GM23338 (cell line): ENCODE data around the gene MAP1LC3B2.

Experiments
- CREB1 ChIP-seq: fragments of 250-450 bp; sonication (Bioruptor Pico); IDR thresholded peaks from 2 replicates; pipeline ENCODE4 v1.5.0; 2020; ENCODE audit warnings: low read depth, mild to moderate bottlenecking, moderate library complexity
- EZH2 ChIP-seq: fragments of 200-600 bp; sonication (generic); IDR thresholded peaks from one replicate; pipeline ENCODE4 v1.8.0; 2017; ENCODE audit warnings: antibody characterized with exemption, mild to moderate bottlenecking, low read depth; ENCODE audit not compliant: unreplicated experiment
- EZH2phosphoT487 ChIP-seq: fragments of 200-600 bp; sonication (generic); IDR thresholded peaks from one replicate; pipeline ENCODE4 v1.8.1; 2018; ENCODE audit warnings: antibody characterized with exemption; ENCODE audit not compliant: unreplicated experiment
- POLR2AphosphoS5 ChIP-seq: IDR thresholded peaks from 2 replicates; pipeline ENCODE4 v1.6.1; 2016; ENCODE audit warnings: antibody characterized with exemption, low read depth
- TF ChIP-seq, protein P1 (sequence below), 2 experiments: fragments of 200-600 bp in 1 of 2; sonication (generic) in 1 of 2; conservative IDR thresholded peaks; 2 replicates each; pipeline versions ENCODE4 v1.5.1 to v1.6.1; 2016 to 2017; ENCODE audit warnings: antibody characterized with exemption in 2 of 2, low read depth in 2 of 2, mild to moderate bottlenecking in 2 of 2, moderate library complexity in 1 of 2
- TF ChIP-seq, protein P2 (sequence below): IDR thresholded peaks from one replicate; pipeline ENCODE4 v1.6.1; 2018; ENCODE audit warnings: antibody characterized with exemption; ENCODE audit not compliant: unreplicated experiment

DNA sequence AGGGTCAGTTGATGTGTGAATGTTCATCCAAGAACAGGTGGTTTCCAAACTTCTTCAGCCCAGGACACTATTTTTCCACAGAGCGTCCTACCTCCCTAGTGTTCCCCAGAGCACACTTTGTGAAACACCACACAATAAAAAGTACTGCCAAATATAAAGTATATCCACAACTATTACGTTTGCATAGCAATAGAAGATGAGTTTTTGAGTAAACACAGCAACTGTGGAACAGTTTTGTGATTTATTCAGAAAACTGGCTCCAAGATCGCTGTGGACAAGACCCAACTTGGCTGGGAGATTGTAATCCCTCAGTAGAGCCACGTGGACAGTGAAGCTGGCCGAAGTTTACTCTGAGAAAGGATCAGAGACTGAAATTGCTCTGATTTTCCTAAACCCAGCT lies 14.5 kb upstream of the MAP1LC3B2 start:
- TF ChIP-seq, protein P1, sequence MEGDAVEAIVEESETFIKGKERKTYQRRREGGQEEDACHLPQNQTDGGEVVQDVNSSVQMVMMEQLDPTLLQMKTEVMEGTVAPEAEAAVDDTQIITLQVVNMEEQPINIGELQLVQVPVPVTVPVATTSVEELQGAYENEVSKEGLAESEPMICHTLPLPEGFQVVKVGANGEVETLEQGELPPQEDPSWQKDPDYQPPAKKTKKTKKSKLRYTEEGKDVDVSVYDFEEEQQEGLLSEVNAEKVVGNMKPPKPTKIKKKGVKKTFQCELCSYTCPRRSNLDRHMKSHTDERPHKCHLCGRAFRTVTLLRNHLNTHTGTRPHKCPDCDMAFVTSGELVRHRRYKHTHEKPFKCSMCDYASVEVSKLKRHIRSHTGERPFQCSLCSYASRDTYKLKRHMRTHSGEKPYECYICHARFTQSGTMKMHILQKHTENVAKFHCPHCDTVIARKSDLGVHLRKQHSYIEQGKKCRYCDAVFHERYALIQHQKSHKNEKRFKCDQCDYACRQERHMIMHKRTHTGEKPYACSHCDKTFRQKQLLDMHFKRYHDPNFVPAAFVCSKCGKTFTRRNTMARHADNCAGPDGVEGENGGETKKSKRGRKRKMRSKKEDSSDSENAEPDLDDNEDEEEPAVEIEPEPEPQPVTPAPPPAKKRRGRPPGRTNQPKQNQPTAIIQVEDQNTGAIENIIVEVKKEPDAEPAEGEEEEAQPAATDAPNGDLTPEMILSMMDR (conservative IDR thresholded peaks at IDR 0.05; ENCODE audit: low read depth in 2 of 2) = no peak
- TF ChIP-seq CREB1 (no peak), EZH2phosphoT487 (no peak), EZH2 (no peak), POLR2AphosphoS5 (no peak)
- TF ChIP-seq, protein P2, sequence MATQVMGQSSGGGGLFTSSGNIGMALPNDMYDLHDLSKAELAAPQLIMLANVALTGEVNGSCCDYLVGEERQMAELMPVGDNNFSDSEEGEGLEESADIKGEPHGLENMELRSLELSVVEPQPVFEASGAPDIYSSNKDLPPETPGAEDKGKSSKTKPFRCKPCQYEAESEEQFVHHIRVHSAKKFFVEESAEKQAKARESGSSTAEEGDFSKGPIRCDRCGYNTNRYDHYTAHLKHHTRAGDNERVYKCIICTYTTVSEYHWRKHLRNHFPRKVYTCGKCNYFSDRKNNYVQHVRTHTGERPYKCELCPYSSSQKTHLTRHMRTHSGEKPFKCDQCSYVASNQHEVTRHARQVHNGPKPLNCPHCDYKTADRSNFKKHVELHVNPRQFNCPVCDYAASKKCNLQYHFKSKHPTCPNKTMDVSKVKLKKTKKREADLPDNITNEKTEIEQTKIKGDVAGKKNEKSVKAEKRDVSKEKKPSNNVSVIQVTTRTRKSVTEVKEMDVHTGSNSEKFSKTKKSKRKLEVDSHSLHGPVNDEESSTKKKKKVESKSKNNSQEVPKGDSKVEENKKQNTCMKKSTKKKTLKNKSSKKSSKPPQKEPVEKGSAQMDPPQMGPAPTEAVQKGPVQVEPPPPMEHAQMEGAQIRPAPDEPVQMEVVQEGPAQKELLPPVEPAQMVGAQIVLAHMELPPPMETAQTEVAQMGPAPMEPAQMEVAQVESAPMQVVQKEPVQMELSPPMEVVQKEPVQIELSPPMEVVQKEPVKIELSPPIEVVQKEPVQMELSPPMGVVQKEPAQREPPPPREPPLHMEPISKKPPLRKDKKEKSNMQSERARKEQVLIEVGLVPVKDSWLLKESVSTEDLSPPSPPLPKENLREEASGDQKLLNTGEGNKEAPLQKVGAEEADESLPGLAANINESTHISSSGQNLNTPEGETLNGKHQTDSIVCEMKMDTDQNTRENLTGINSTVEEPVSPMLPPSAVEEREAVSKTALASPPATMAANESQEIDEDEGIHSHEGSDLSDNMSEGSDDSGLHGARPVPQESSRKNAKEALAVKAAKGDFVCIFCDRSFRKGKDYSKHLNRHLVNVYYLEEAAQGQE = no peak
